Neural crest cell (in vitro differentiated cells): ENCODE data around the gene UBXN11. TPM values are rescaled to one million over a fixed set of nuclear protein-coding genes. Genes with fewer than 3 reads are reported as not detected.

Source experiments
- DNase-seq: peaks from one replicate; pipeline ENCODE4 v3.0.0; 2021; ENCODE audit warnings: low read depth, mixed read lengths, low spot score
- H3K27ac Mint-ChIP-seq: one replicate; pipeline ENCODE4 v1.8.0; 2021; ENCODE audit warnings: mild to moderate bottlenecking, mixed read lengths; ENCODE audit not compliant: unreplicated experiment
- H3K27me3 Mint-ChIP-seq: 2 replicates; pipeline ENCODE4 v1.8.0; 2021; ENCODE audit warnings: low read depth, mild to moderate bottlenecking, mixed read lengths
- H3K36me3 Mint-ChIP-seq: 2 replicates; pipeline ENCODE4 v1.8.0; 2021; ENCODE audit warnings: low read depth, mild to moderate bottlenecking, mixed read lengths
- H3K4me1 Mint-ChIP-seq: 2 replicates; pipeline ENCODE4 v1.8.0; 2021; ENCODE audit warnings: mixed read lengths
- H3K4me3 Mint-ChIP-seq: one replicate; pipeline ENCODE4 v1.8.0; 2021; ENCODE audit warnings: mild to moderate bottlenecking, mixed read lengths
- H3K9me3 Mint-ChIP-seq: 2 replicates; pipeline ENCODE4 v1.8.0; 2021; ENCODE audit warnings: mixed read lengths
- CTCF ChIP-seq: fragments of 200-600 bp; sonication (generic); conservative IDR thresholded peaks from 2 replicates; pipeline ENCODE4 v1.5.0; 2021; ENCODE audit warnings: antibody characterized with exemption, mild to moderate bottlenecking
- total RNA-seq: library from RNA; stranded (reverse); gene quantifications from 2 replicates; pipeline ENCODE4 v1.2.1, GENCODE V29; 2021

Gene UBXN11
- total RNA-seq, 1 donor from 2014 or later = 35.5 TPM

- Mint-ChIP-seq H3K4me3 (no peak overlapping the region), H3K27ac (no peak overlapping the region), H3K4me1 (peaks cover 21% of the 10 kb centered on the region), H3K27me3 (peaks cover 12% of the 10 kb centered on the region), H3K9me3 (no peaks in the 10 kb centered on the region), H3K36me3 (no peaks in the 10 kb centered on the region)
- no peak for DNase-seq
- TF ChIP-seq CTCF = no peak
Observed at GRCh38 chr1:26340047-26340481, 33.6 kb upstream of the UBXN11 start.

- Mint-ChIP-seq H3K27me3 (peaks cover 16% of the 10 kb centered on the region), H3K36me3 (no peaks in the 10 kb centered on the region), H3K27ac (no peak overlapping the region), H3K9me3 (no peaks in the 10 kb centered on the region), H3K4me1 (peaks cover 25% of the 10 kb centered on the region), H3K4me3 (peak overlapping the region; percentile 67)
- no peak for TF ChIP-seq CTCF
- no peak for DNase-seq
Observed at GRCh38 chr1:26338670-26339069, 32.2 kb upstream of the UBXN11 start.

GRCh38 chr1:26337625-26338024 lies 31.2 kb upstream of the UBXN11 start:
- no peaks in the 10 kb centered on the region for H3K36me3 Mint-ChIP-seq
- peaks cover 25% of the 10 kb centered on the region for H3K4me1 Mint-ChIP-seq
- TF ChIP-seq CTCF = no peak
- H3K4me3 Mint-ChIP-seq = peak overlapping the region; percentile 67
- H3K27me3 Mint-ChIP-seq = peaks cover 16% of the 10 kb centered on the region
- no peaks in the 10 kb centered on the region for H3K9me3 Mint-ChIP-seq
- no peak for DNase-seq
- no peak overlapping the region for H3K27ac Mint-ChIP-seq

GRCh38 chr1:26337206-26337535 lies 30.7 kb upstream of the UBXN11 start:
- Mint-ChIP-seq H3K4me3 (no peak overlapping the region), H3K36me3 (no peaks in the 10 kb centered on the region), H3K4me1 (peaks cover 24% of the 10 kb centered on the region), H3K27ac (no peak overlapping the region), H3K9me3 (no peaks in the 10 kb centered on the region), H3K27me3 (peaks cover 16% of the 10 kb centered on the region)
- no peak for DNase-seq
- no peak for TF ChIP-seq CTCF

DNA sequence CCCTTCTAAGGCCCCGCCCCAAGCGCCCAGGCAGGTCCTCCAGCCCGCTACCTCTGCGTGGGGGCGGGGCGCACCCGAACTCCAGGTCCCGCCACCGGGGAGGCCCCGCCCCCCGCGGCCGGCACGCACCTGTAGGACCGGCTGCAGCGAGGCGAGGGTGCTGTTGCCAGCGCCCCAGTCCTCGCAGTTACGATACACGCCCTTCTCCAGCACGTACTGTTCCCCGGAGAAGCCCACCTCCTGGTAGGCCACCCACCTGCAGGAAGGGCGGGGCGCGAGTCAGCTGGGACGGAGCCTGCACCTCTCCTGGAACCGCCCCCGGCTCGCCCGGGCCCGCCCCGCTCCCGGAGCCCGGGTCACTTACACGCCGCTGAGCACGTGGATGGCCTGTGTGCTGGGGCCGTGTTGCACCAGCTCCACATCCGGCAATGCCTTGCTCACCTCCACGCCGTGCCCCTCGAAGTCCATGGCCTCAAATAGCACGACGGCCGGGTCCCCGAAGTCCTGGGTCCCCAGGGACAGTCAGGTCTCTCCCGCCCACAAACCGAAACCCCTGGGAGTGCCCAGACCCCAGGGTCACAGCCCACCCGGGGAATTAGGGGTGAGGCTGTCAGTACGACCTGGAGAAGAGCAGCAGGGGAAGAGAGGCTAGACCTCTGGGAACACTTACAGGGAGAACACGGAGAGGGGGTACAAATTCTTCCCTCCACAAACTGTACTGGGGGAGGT lies 30.2 kb upstream of the UBXN11 start:
- H3K9me3 Mint-ChIP-seq = no peaks in the 10 kb centered on the region
- no peaks in the 10 kb centered on the region for H3K36me3 Mint-ChIP-seq
- peak overlapping the region; percentile 65 for H3K4me3 Mint-ChIP-seq
- H3K27ac Mint-ChIP-seq = no peak overlapping the region
- DNase-seq = peak; percentile 42
- peaks cover 16% of the 10 kb centered on the region for H3K27me3 Mint-ChIP-seq
- peaks cover 21% of the 10 kb centered on the region for H3K4me1 Mint-ChIP-seq
- no peak for TF ChIP-seq CTCF
